Kidney (tissue), 14 donors: Measurements from ENCODE around the gene SELENOK. TPM values are rescaled to one million over a fixed set of nuclear protein-coding genes. Genes with fewer than 3 reads are reported as not detected.

Experiments
- DNase-seq, 5 donors: peaks; one replicate each; pipeline ENCODE4 v3.0.0-alpha.2; 2013 to 2020
- FAIRE-seq: peaks from 2 replicates; lab custom pipeline; 2012; peaks lifted over from hg19 to GRCh38; lab: Jason Lieb, UNC
- H3K27ac ChIP-seq, 2 donors: one replicate each; pipeline ENCODE4 v1.7.0; 2013; ENCODE audit warnings: low read depth in 2 of 2, low read length in 2 of 2, inconsistent platforms in 1 of 2
- H3K27me3 ChIP-seq: one replicate; pipeline ENCODE4 v1.7.1; 2013; ENCODE audit warnings: low read length, inconsistent platforms; ENCODE audit not compliant: control insufficient read depth, insufficient read depth
- H3K36me3 ChIP-seq, 3 donors: one replicate each; pipeline versions ENCODE4 v1.7.0 to v1.7.1; 2013; ENCODE audit warnings: low read length in 3 of 3, control low read depth in 1 of 3, inconsistent platforms in 1 of 3; ENCODE audit not compliant: insufficient read depth in 3 of 3, control insufficient read depth in 2 of 3
- H3K4me1 ChIP-seq, 3 donors: one replicate each; pipeline versions ENCODE4 v1.7.0 to v1.7.1; 2013; ENCODE audit warnings: low read length in 3 of 3, inconsistent platforms in 1 of 3, low read depth in 1 of 3; ENCODE audit not compliant: control insufficient read depth in 2 of 3, insufficient read depth in 2 of 3
- H3K4me3 ChIP-seq, 3 donors: one replicate each; pipeline versions ENCODE4 v1.7.0 to v1.8.1; 2013; ENCODE audit warnings: low read length in 3 of 3, control low read depth in 1 of 3, inconsistent platforms in 1 of 3
- H3K9ac ChIP-seq, 3 donors: one replicate each; pipeline versions ENCODE4 v1.7.0 to v1.7.1; 2013; ENCODE audit warnings: low read length in 3 of 3, control low read depth in 1 of 3, inconsistent platforms in 1 of 3
- H3K9me3 ChIP-seq, 3 donors: one replicate each; pipeline versions ENCODE4 v1.7.0 to v1.7.1; 2013; ENCODE audit warnings: low read length in 3 of 3, control low read depth in 1 of 3, inconsistent platforms in 1 of 3; ENCODE audit not compliant: control insufficient read depth in 2 of 3, insufficient read depth in 1 of 3
- CTCF ChIP-seq: IDR thresholded peaks from 3 replicates; pipeline ENCODE4 v1.5.1; 2012; ENCODE audit warnings: mild to moderate bottlenecking, moderate library complexity, borderline replicate concordance; ENCODE audit not compliant: insufficient read depth; ENCODE audit errors: extremely low read depth
- intact Hi-C: fragments of 100-400 bp; cut with DNase I; formaldehyde crosslinking; loops from one replicate; pipeline ENCODE4 v1.11.1; 2022
- polyA plus RNA-seq: library from polyadenylated mRNA; stranded (reverse); fragments of 350-450 nt; fragmentation: Illumina TruSeq; extraction: RNeasy Lipid Tissue Mini Kit (QIAGEN cat#74804); gene quantifications from one replicate; pipeline ENCODE4 v1.2.3, GENCODE V29; 2014; ENCODE audit warnings: low read depth, low replicate concordance; ENCODE audit not compliant: insufficient read depth
- total RNA-seq: library from RNA; stranded (reverse); fragmentation: NEBNext Ultra II Directional; extraction: Animal tissue kit (Norgen Biotek cat#: 25700); gene quantifications from one replicate; pipeline ENCODE4 v1.2.1, GENCODE V29; 2021
- donor health status: control.
- donor health status: control.
- donor health status: control.
- donor health status: control.
- donor health status: control.
- donor health status: DM: yes; HTN: yes; CAD: no.
- donor health status: Normal renal cell carcinoma (clear cell type).

Gene SELENOK
- total and polyA plus RNA-seq, 2 donors from 2014 or later = 51.0 to 106 TPM

DNA sequence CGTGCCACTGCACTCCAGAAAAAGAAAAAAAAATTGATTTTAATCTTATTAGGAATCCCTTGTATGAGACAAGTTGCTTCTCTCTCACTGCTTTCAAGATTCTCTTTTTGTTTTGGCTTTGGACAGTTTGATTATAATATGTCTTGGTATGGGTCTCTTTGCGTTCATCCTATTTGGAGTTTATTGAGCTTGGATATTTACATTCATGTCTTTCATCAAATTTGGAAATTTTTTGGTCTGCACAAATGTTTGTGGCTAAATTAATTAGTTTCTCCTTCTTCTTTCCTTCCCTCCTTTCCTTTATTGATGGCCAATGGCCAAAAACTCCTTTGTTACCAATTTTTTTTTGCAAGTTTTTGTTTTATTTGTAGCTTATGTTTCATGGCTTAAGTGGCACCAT, 28.1 kb upstream of the SELENOK start:
- H3K9ac ChIP-seq = no peak overlapping the region
- intact Hi-C loops = no loop called here
- DNase-seq (no peak), FAIRE-seq (no peak)
- no peak for TF ChIP-seq CTCF
- no peak overlapping the region for H3K27ac ChIP-seq
- peaks cover 0 to 2% (median 0%) of the 10 kb centered on the region in 3 donors for H3K9me3 ChIP-seq
- no peaks in the 10 kb centered on the region for H3K4me1 ChIP-seq
- no peak overlapping the region for H3K4me3 ChIP-seq
- H3K27me3 ChIP-seq = no peaks in the 10 kb centered on the region
- H3K36me3 ChIP-seq = no peaks in the 10 kb centered on the region

- Histone ChIP-seq H3K9me3 (peaks cover 0 to 1% (median 0%) of the 10 kb centered on the region in 3 donors), H3K4me3 (no peak overlapping the region), H3K36me3 (no peaks in the 10 kb centered on the region), H3K4me1 (no peaks in the 10 kb centered on the region), H3K27ac (no peak overlapping the region), H3K27me3 (no peaks in the 10 kb centered on the region), H3K9ac (no peak overlapping the region)
- no peak for FAIRE-seq
- no peak for TF ChIP-seq CTCF
- intact Hi-C loops = no loop called here
- no peak for DNase-seq
Measured at GRCh38 chr3:53913401-53913800, 21.7 kb upstream of the SELENOK start.

DNA sequence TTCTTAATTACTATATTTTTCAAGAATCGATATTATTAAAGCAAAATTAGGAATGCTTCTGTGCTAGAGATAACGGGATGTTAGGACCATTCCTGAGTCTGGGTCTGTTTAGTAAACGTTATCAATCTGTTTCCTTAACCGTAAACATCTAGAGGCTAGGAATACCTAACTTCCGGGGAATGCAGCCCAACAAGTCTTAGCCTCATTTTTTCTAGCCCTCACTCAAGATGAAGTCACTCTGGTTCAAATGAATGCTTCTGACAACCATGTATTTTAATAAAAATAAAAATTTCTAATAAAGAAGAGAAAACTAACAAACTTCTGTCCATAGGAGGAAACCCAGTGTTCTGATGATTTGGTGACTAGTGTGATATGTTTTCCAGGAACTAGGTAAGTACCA, 11.1 kb upstream of the SELENOK start:
- Histone ChIP-seq H3K9me3 (no peaks in the 10 kb centered on the region), H3K27ac (no peak overlapping the region), H3K4me3 (no peak overlapping the region), H3K27me3 (no peaks in the 10 kb centered on the region), H3K36me3 (no peaks in the 10 kb centered on the region), H3K9ac (no peak overlapping the region), H3K4me1 (no peaks in the 10 kb centered on the region)
- DNase-seq (peak in 1 of 5 donors; percentile 8), FAIRE-seq (no peak)
- TF ChIP-seq CTCF = no peak
- intact Hi-C loops = no loop called here

- intact Hi-C loops = no loop called here
- TF ChIP-seq CTCF = no peak
- FAIRE-seq (no peak), DNase-seq (no peak)
- Histone ChIP-seq H3K4me1 (no peaks in the 10 kb centered on the region), H3K36me3 (no peaks in the 10 kb centered on the region), H3K27me3 (no peaks in the 10 kb centered on the region), H3K9ac (no peak overlapping the region), H3K4me3 (no peak overlapping the region), H3K9me3 (no peaks in the 10 kb centered on the region), H3K27ac (no peak overlapping the region)
Measured at GRCh38 chr3:53902067-53902466, 10.4 kb upstream of the SELENOK start.
